Upper lobe of right lung (tissue), 1 donor: Measurements from ENCODE around the gene ACHE. TPM values are rescaled to one million over a fixed set of nuclear protein-coding genes. Genes with fewer than 3 reads are reported as not detected.

ENCODE experiments used
- ATAC-seq: fragments of 200-7000 bp; cut with Tn5 transposase; one replicate; pipeline ENCODE4 v1.9.1; 2020; ENCODE audit warnings: mild to moderate bottlenecking, moderate library complexity
- DNase-seq: peaks from one replicate; pipeline ENCODE4 v3.0.0-alpha.2; 2020
- H3K27ac ChIP-seq: fragments of 200-600 bp; one replicate; pipeline ENCODE4 v1.8.0; 2022
- H3K27me3 ChIP-seq: fragments of 200-600 bp; one replicate; pipeline ENCODE4 v1.8.0; 2022; ENCODE audit warnings: mild to moderate bottlenecking
- H3K36me3 ChIP-seq: fragments of 200-600 bp; one replicate; pipeline ENCODE4 v1.8.0; 2022
- H3K4me1 ChIP-seq: fragments of 200-600 bp; one replicate; pipeline ENCODE4 v1.8.0; 2022
- H3K4me3 ChIP-seq: fragments of 200-600 bp; one replicate; pipeline ENCODE4 v1.8.0; 2022; ENCODE audit warnings: mild to moderate bottlenecking
- H3K9me3 ChIP-seq: fragments of 200-600 bp; one replicate; pipeline ENCODE4 v1.8.0; 2022
- intact Hi-C: fragments of 100-400 bp; cut with DNase I; formaldehyde crosslinking; loops from one replicate; pipeline ENCODE4 v1.11.0; 2022
- microRNA-seq: library from miRNA; unstranded; fragments of <30 nt; microRNA quantifications from one replicate; pipeline ENCODE4 v1.2.0, GENCODE V29; 2020; ENCODE audit warnings: borderline microRNAs expressed
- total RNA-seq: library from RNA; stranded (reverse); fragmentation: NEBNext Ultra II Directional; extraction: Animal tissue kit (Norgen Biotek cat#: 25700); gene quantifications from one replicate; pipeline ENCODE4 v1.2.1, GENCODE V29; 2021
- TF ChIP-seq, protein P1 (sequence below): fragments of 200-600 bp; IDR thresholded peaks from one replicate; pipeline ENCODE4 v1.8.0; 2022; ENCODE audit warnings: antibody characterized with exemption
- donor health status: DM: no; HTN: yes; CAD: no; lungs with severe emphysema.

The ACHE gene
- total RNA-seq, 1 donor from 2014 or later: 2.9 TPM

DNA sequence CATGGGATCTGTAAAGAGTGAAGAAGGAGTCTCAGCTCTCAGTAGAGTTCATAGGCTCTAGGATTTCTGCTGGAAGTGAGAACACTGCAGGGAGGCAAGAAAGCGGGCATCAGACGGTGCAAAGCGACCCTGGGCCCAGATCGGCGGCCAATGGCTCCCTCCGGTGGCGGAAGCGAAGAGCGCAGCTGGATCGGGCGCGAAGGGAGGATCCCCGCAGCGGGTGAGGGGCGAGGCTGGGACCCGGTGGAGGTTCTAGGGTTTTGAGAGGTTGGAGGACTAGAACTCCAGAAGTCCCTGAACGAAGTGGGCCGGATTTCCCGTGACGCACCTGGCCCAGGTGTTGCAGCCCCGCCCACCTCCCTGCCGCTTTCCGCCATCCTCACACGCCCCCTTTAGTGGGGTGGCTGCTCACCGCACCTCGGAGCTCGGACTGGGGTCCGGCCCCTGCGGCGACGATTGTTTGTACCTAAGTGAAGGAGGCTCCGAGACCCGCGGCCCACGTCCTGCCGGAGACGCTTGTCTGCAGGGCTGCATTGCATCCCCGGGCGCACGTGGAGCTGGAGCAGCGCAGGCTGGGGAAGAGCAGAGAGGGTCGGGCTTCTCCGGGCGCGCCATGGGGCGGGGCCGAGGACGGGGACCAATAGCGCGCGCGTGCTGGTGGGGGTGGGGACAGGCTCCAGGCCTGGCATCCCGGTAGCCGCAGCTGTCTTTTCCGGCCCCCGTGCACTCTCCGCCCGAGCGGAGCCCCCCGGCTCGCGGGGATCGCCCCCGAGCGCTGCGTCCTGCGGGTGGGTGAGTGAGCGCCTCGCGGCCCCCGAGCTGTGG lies 43.4 kb downstream of the ACHE start, which contains the start of gene SLC12A9:
SLC12A9 (plus strand) TSS at position 666 of the 825 bp plus-strand sequence. CDS start 1,485 bp downstream, outside the sequence.
- no peaks in the 10 kb centered on the region for H3K4me1 ChIP-seq
- intact Hi-C loops: loop anchor here (5.0 to 10.0 kb wide), 2 partner anchors 50 to 147 kb away; partner anchors contain the start of gene POP7
- peak; percentile 98 for ATAC-seq
- H3K9me3 ChIP-seq: no peaks in the 10 kb centered on the region
- TF ChIP-seq, protein P1, sequence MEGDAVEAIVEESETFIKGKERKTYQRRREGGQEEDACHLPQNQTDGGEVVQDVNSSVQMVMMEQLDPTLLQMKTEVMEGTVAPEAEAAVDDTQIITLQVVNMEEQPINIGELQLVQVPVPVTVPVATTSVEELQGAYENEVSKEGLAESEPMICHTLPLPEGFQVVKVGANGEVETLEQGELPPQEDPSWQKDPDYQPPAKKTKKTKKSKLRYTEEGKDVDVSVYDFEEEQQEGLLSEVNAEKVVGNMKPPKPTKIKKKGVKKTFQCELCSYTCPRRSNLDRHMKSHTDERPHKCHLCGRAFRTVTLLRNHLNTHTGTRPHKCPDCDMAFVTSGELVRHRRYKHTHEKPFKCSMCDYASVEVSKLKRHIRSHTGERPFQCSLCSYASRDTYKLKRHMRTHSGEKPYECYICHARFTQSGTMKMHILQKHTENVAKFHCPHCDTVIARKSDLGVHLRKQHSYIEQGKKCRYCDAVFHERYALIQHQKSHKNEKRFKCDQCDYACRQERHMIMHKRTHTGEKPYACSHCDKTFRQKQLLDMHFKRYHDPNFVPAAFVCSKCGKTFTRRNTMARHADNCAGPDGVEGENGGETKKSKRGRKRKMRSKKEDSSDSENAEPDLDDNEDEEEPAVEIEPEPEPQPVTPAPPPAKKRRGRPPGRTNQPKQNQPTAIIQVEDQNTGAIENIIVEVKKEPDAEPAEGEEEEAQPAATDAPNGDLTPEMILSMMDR: peak; percentile 96
- H3K27me3 ChIP-seq: no peaks in the 10 kb centered on the region
- H3K36me3 ChIP-seq: peaks cover 5% of the 10 kb centered on the region
- H3K27ac ChIP-seq: peak within 1 kb of the TSS; percentile 47
- peak within 1 kb of the TSS; percentile 90 for H3K4me3 ChIP-seq
- DNase-seq: peak; percentile 96

DNA sequence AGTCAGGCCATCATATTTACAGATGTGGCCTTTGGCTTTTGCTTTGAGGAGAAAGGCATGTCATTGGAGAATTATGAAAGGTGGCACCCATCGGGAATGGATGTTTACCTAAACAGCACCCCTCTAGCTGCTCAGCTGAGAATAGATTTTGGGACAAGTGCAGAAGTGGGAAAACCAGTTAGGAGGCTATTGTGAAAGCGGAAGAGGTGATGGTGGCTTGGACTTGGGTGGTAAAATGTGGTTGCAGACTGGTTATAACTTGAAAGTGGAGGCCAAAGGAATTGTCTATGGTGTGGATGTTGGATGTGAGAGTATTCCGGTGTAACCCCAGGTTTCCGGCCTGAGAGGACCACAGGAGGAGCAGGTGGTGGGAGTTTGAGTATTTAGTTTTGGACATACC lies 48.3 kb downstream of the ACHE start:
- TF ChIP-seq, protein P1: no peak
- DNase-seq (no peak), ATAC-seq (no peak)
- Histone ChIP-seq H3K27ac (no peak overlapping the region), H3K9me3 (no peaks in the 10 kb centered on the region), H3K36me3 (no peaks in the 10 kb centered on the region), H3K4me1 (no peaks in the 10 kb centered on the region), H3K4me3 (no peak overlapping the region), H3K27me3 (no peaks in the 10 kb centered on the region)
- intact Hi-C loops: no loop called here

DNA sequence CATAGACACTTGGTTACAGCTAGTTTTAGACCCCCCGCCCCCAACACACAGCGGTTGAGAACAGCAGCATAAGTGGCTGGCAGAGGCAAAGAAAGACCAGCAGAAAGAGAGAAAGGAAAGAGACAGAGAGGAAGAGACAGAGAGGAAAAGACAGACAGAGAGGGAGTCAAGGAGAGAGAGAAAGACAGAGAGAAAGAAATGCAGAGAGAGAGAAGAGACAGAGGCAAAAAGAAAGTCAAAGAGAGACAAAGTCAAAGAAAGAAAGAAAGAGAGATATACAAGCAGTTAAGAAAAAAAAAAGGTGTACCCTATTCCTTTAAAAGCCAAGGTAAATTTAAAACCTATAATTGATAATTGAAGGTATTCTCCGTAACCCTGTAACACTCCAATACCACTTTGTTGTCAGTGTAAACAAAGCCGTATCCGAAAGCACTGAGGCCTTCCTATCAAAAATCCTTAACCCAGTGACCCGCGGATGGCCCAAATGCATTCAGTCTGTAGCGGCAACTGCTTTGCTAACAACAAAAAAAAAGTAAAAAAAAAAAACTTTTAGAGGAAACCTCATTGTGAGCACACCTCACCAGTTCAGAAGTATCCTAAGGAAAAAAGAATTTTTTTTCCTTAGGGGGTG lies 55.1 kb downstream of the ACHE start:
- Histone ChIP-seq H3K9me3 (no peaks in the 10 kb centered on the region), H3K4me3 (no peak overlapping the region), H3K4me1 (peaks cover 4% of the 10 kb centered on the region), H3K27ac (no peak overlapping the region), H3K36me3 (no peaks in the 10 kb centered on the region), H3K27me3 (no peaks in the 10 kb centered on the region)
- TF ChIP-seq, protein P1: no peak
- ATAC-seq (no peak), DNase-seq (no peak)
- intact Hi-C loops: no loop called here

Small RNAs within 50 kb of the gene (microRNA-seq; reads per million reads assigned to microRNA genes)
- not detected for gene MIR6875

Other genes with a start within 250 kb of the ACHE start
- not detected for gene ACTL6B, start 239.4 kb downstream of the ACHE start, total RNA-seq
- 208 TPM for gene GNB2, start 222.1 kb downstream of the ACHE start, total RNA-seq
- 44.5 TPM for gene GIGYF1, start 201.6 kb downstream of the ACHE start, total RNA-seq
- gene POP7, start 189.8 kb downstream of the ACHE start, total RNA-seq: 20.2 TPM
- not detected for gene EPO, start 175.4 kb downstream of the ACHE start, total RNA-seq
- not detected for gene ZAN, start 162.3 kb downstream of the ACHE start, total RNA-seq
- gene EPHB4, start 68.4 kb downstream of the ACHE start, total RNA-seq: 117 TPM
- gene SLC12A9, start 43.2 kb downstream of the ACHE start, total RNA-seq: 39.2 TPM
- 65.3 TPM for gene TRIP6, start 28.5 kb downstream of the ACHE start, total RNA-seq
- 105 TPM for gene SRRT, start 20.8 kb downstream of the ACHE start, total RNA-seq
- 3.1 TPM for gene UFSP1, start 6.2 kb downstream of the ACHE start, total RNA-seq
- gene MUC3A, start 53.6 kb upstream of the ACHE start, total RNA-seq: 2.7 TPM
- not detected for gene MUC12, start 73.7 kb upstream of the ACHE start, total RNA-seq
- gene MUC17, start 124.2 kb upstream of the ACHE start, total RNA-seq: not detected
- 60.9 TPM for gene TRIM56, start 189.6 kb upstream of the ACHE start, total RNA-seq
- gene SERPINE1, start 231.2 kb upstream of the ACHE start, total RNA-seq: 13.7 TPM